Measurements from ENCODE around the gene FADS3.

FADS3 gene, protein sequence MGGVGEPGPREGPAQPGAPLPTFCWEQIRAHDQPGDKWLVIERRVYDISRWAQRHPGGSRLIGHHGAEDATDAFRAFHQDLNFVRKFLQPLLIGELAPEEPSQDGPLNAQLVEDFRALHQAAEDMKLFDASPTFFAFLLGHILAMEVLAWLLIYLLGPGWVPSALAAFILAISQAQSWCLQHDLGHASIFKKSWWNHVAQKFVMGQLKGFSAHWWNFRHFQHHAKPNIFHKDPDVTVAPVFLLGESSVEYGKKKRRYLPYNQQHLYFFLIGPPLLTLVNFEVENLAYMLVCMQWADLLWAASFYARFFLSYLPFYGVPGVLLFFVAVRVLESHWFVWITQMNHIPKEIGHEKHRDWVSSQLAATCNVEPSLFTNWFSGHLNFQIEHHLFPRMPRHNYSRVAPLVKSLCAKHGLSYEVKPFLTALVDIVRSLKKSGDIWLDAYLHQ

DNA sequence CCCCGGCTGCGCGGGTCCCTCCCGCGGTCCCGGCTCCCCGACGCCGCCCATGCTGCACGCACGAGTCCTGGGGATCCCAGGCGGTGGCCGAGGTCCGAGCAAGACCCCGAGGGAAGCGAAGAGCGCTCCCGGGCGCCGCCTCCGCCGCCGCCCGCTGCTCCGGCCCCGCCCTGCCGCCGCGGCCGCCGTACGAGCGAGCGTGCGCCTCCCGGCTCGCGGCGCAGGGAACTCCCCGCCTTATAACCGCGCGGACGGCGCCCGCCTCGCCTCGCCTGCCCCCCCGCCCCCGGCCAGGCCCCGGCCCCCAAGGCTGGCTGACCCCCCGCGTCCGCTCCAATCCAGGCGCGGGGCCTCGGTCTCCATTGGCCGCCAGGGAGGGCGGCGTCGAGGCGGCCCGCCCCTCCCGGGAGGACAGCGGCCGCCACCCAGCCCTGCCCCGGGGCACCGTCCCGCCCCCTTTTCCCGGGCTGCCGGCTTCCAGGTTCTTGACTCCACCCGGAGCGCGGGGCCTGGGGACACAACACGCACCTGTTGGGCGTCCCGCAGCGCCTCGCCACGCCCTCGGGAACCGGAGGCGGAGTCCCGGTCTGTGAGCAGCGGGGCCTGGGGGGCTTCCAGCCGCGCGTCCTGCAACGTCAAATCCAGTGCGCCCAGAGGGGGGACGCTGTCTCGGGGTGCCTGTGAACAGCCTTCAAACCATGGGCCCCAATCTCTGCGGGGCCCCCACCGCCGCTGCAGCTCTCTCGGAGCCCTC, at the start of gene FADS3:
TSS of gene FADS3 (minus strand) at position 215 of the 754 bp plus-strand sequence. CDS start at position 51, 164 bp downstream.
- no peak for TF ChIP-seq CTCF (IDR thresholded peaks at IDR 0.05; ENCODE audit: extremely low read depth, missing control alignments)
- peak; percentile 90 for DNase-seq (ENCODE audit: low spot score)

GRCh38 chr11:61940466-61940865, 49.1 kb upstream of the FADS3 start:
- DNase-seq (ENCODE audit: low spot score) = no peak
- TF ChIP-seq CTCF (IDR thresholded peaks at IDR 0.05; ENCODE audit: extremely low read depth, missing control alignments) = no peak

DNA sequence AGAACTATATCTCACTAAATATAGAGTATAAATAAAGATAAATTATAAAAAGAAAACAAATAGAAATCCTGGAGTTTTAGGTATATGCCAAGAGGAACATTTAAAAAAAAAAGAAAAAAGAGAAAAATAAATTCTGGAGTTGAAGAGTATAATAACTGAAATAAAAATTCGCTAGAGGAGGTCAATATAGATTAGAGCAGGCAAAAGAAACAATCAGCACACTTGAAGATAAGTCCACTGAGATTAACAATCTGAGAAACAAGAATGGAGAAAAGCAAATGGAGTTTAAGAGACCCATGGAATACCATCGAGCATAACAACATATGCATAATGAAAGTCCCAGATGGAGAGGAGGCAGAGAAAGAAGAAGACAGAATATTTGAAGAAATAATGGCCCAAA, 44.5 kb upstream of the FADS3 start:
- TF ChIP-seq CTCF (IDR thresholded peaks at IDR 0.05; ENCODE audit: extremely low read depth, missing control alignments) = no peak

DNA sequence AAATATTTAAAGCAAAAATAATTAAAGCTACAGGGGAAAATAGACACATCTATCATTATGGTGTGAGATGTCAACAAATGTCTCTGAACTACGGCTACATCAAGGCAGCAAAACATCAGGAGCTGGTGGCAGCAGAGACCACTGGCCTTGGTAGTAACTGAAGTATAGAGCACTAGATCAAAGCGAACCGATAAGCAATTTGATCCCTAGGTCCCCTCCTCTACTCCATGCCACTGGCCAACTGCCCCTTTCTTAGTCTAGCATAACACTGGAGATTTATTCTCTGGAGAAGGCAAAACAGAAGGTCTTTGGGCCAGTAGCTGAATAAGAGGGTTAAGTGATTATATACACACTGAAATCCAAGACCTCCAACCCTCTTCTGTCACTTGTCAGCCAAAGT, 39.6 kb upstream of the FADS3 start:
- TF ChIP-seq CTCF (IDR thresholded peaks at IDR 0.05; ENCODE audit: extremely low read depth, missing control alignments) = no peak
- DNase-seq (ENCODE audit: low spot score) = no peak

More for the DNA sequence above, 44.5 kb upstream of the FADS3 start:
- DNase-seq (ENCODE audit: low spot score) = no peak

- DNase-seq (ENCODE audit: low spot score) = no peak
- TF ChIP-seq CTCF (IDR thresholded peaks at IDR 0.05; ENCODE audit: extremely low read depth, missing control alignments) = no peak
These were observed 37.3 kb upstream of the FADS3 start for GRCh38 chr11:61928606-61929005.

- no peak for DNase-seq (ENCODE audit: low spot score)
These were observed 36.2 kb upstream of the FADS3 start for GRCh38 chr11:61927501-61927900.

More at GRCh38 chr11:61927501-61927900, 36.2 kb upstream of the FADS3 start:
- TF ChIP-seq CTCF (IDR thresholded peaks at IDR 0.05; ENCODE audit: extremely low read depth, missing control alignments) = no peak
